Right ventricle myocardium superior (tissue), 1 donor: ENCODE data around the gene CD58. TPM values are rescaled to one million over a fixed set of nuclear protein-coding genes. Genes with fewer than 3 reads are reported as not detected.
A peak's percentile ranks its signal among the peaks of the same experiment; 100 is the strongest.

Experiments used
- ATAC-seq: fragments of 200-7000 bp; cut with Tn5 transposase; one replicate; pipeline ENCODE4 v1.9.1; 2020; ENCODE audit warnings: mild to moderate bottlenecking; ENCODE audit not compliant: poor library complexity
- DNase-seq: peaks from one replicate; pipeline ENCODE4 v3.0.0-alpha.2; 2020
- intact Hi-C: fragments of 100-400 bp; cut with DNase I; formaldehyde crosslinking; loops from one replicate; pipeline ENCODE4 v1.11.2; 2022
- total RNA-seq: library from RNA; stranded (reverse); fragmentation: NEBNext Ultra II Directional; extraction: Animal tissue kit (Norgen Biotek cat#: 25700); gene quantifications from one replicate; pipeline ENCODE4 v1.2.1, GENCODE V29; 2021
- donor health status: DM: no; HTN: yes; CAD: no; lungs with severe emphysema.

CD58 gene
- total RNA-seq, 1 donor from 2014 or later = 31.3 TPM

DNA sequence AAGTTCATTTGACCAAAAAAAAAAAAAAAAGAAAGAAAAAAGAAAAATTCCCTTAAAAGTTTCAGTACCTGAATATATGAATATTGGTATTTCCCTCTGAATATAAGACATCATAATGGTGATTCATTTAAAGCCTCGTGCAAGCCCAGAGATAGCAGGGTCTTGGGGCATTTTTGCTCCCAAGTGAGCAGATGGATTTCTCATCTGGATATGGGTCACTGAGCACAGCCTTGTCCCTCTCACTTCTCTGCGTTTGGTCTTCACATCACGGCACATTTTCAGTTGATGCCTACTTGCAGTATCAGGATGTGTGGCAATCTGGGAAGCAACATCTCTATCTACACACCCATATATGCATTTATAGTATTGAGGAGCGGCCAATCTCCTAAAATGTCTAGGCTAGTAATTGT is 12.7 kb downstream of the CD58 start:
- ATAC-seq (no peak), DNase-seq (no peak)
- intact Hi-C loops = no loop called here

GRCh38 chr1:116557323-116557878 is 13.4 kb downstream of the CD58 start:
- DNase-seq = no peak
- ATAC-seq = no peak
- intact Hi-C loops = no loop called here

DNA sequence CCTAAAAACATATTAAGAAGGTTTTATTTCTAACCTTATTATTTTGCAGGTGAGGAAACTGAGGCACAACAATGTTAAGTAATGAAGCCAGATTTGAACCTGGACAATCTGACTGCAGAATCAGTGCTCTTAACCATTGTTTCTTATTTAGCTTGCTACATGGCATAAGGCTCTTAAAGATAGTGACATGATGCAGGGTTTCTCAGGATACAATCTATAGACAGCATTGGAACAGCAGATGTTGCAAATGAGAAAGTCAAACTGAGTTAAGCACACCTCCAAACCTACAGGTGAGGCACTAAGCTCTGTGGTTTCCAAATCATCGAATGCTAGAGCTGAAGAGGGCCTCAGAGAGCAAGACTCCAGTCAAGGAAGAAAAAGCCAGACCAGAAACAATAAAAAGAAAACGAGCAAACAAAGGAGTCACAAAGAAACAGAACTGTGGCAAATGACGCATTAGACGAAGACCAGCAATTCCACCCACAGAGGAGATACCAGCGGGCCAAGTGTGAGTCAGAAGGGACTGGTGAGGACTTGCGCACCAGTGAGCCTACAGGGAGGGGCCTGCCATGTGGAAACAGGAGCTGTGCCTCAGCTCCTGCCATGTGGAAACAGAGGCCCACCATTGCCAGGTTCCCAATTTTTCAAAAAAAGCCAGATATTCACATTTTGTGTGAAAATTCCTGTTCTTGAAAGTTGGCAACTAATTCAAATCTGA is 14.4 kb downstream of the CD58 start:
- intact Hi-C loops = no loop called here
- ATAC-seq = peak; percentile 72
- DNase-seq = peak; percentile 66

DNA sequence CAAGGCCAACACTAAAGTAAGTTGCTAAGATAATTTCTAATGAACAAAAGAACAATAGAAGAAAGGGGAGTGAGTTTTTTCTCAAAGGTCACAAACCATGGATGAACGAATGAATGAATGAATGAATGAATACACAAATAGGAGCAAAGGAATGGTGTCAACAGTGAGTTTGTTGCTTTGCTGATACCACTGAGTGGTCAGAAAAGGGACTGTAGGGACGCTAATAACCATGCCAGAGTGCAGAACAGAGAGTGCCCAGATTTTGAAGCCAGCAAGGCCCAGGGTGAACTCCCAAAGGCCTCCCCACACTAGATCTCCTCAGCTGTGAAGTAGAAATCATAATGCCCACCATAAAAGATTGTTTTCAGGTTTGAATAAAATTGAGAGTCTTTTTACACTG is 15.9 kb downstream of the CD58 start:
- ATAC-seq (peak; percentile 48), DNase-seq (no peak)
- intact Hi-C loops = no loop called here

DNA sequence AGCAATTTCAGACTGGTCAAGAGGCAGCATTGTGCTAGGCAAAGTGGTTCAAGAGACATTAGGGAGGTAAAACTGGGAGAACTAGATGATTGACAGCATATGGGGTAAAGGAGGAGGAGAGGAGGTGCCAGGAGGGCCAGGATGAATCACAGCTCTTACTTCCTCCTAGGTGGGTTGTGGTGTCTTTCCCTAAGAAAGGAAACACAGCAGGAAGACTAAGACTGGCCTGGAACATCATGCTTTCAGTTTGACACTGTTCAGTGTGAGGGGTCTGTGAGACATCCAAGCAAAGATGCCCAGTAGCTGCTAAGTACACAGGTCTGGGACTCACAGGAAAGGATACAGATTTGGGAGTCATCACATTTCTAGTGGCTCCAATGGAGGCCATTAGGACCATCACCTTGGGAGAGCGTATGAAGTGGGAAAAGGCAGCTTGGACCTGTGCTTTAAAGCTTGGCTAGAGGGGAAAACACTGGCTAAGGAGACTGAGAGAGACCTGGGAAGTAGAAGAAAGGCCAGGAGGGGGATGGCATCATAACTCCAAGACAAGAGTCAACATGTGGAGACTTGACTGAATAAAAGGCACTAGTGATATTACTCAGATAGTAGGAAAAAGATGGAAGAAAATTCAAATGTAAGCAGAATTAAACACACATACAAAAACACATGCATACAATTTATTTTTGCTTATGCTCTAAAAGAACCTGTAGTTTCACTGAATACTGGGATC is 17.3 kb downstream of the CD58 start:
- ATAC-seq (no peak), DNase-seq (no peak)
- intact Hi-C loops = no loop called here

GRCh38 chr1:116546354-116546977 is 24.4 kb downstream of the CD58 start:
- intact Hi-C loops = no loop called here
- no peak for DNase-seq
- ATAC-seq = no peak

GRCh38 chr1:116545359-116545705 is 25.5 kb downstream of the CD58 start:
- intact Hi-C loops = no loop called here
- no peak for DNase-seq
- no peak for ATAC-seq

DNA sequence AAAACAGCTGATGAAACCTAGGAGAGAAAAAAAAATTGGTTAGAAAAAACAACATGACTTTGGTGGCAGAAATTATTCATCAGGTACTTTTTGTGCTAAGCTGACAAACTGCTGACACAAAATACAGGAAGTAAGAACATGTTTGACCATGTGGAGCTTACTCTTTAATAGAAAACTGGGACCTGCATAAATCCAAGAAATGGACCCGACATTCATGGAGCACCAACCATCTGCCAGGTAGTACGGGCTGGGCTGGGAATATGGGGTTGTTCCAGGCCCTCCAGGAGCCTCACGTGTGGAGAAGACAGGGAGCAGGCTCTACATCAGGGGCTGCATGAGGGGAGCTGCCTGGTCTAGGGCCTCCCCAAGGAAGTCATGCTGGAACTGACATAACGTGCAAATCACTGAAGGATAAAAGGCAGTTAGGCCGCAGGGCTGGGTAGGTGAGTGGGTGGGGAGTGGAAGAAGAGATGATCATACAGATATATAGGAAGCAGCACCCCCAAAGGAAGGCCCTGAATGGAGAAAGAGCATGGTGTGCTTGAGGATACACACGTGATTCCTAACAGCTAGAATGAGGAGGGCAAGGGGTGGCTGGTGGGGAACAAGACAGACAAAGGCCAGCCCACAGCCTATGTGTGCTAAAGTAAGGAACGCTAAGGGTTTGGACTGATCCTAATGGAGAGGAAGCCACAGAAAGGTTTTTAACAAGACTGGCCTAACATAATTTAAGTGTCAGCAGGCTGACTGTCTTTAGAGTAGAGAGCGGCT is 26.1 kb downstream of the CD58 start:
- ATAC-seq (no peak), DNase-seq (no peak)
- intact Hi-C loops = no loop called here

DNA sequence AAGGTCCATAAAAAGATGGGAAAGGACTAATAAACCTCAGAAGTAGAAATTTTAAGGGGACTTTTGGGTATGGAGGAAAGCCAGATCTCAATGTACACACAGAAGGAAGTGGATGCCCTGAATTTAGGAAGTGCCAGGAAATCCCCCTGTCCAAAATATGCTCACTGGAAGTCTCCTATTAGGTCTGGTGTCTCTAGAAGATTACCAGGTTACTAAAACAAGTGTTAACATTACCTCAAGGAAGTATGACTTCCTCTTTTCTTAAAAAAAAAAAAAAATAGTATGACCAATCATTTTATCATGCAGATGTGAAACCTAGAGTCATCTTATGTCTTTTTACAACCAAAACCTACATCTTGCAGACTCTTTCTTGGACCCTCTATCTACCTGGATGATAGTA is 30.7 kb downstream of the CD58 start:
- intact Hi-C loops = no loop called here
- no peak for ATAC-seq
- DNase-seq = no peak

GRCh38 chr1:116538544-116538943 is 32.3 kb downstream of the CD58 start:
- DNase-seq (no peak), ATAC-seq (no peak)
- intact Hi-C loops = no loop called here

DNA sequence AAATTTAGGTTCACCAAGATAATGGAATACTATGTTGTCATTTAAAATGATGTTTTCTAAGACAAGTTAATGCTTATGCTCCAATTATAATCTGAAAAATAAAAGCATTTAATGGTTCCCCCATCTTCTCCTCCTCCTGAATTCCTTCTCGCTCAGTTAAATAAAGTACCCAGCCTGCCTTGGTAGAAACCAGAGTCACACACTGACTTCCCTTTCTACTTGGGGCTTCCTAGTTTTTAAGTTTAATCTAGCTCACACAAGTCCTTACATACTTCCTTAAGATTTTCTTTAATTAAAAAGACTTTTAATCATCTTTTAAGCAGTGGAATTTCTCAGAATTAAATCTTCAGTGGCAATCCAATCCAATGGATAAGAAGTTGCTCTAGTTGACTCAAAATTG is 32.9 kb downstream of the CD58 start:
- intact Hi-C loops = no loop called here
- ATAC-seq = no peak
- no peak for DNase-seq

- DNase-seq = no peak
- intact Hi-C loops = no loop called here
- ATAC-seq = no peak
These were observed 33.6 kb downstream of the CD58 start for GRCh38 chr1:116537040-116537831.

- intact Hi-C loops = no loop called here
- no peak for ATAC-seq
- DNase-seq = no peak
These were observed 36.6 kb downstream of the CD58 start for GRCh38 chr1:116534014-116534739.

DNA sequence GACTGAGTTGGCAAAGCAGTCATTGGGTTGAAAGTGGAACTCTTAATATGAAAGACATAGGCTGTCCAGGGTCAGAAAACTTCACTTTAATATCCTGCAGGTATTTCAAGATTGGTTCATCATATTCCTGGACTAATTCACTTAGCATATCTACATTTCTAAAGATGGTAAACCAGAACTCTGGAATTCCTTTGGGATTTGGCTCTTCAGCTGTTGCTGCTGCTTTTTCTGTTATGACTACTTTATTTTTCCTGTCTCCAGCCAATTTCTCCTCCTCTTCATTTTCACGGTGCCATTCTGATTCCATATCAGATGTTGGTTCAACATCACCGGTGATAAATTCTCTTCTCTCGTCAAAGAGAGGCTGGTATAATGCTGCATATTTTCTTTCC is 37.4 kb downstream of the CD58 start:
- DNase-seq (no peak), ATAC-seq (no peak)
- intact Hi-C loops = no loop called here

GRCh38 chr1:116532671-116533428 is 38.0 kb downstream of the CD58 start:
- intact Hi-C loops = no loop called here
- DNase-seq = no peak
- no peak for ATAC-seq

- intact Hi-C loops = no loop called here
- ATAC-seq (no peak), DNase-seq (no peak)
These were observed 38.9 kb downstream of the CD58 start for GRCh38 chr1:116531917-116532316.

GRCh38 chr1:116529681-116530080 is 41.1 kb downstream of the CD58 start:
- DNase-seq = no peak
- intact Hi-C loops = no loop called here
- no peak for ATAC-seq
